ENCODE measurements around the gene APBA1. TPM values are rescaled to one million over a fixed set of nuclear protein-coding genes. Genes with fewer than 3 reads are reported as not detected.

APBA1 gene
- total and polyA plus RNA-seq, 2 of the 4 experiments (the other 2 are of a cell fraction): 3.8 to 5.1 TPM

- H3K56ac ChIP-seq (ENCODE audit: extremely low read depth, insufficient read depth, low read length): no peak overlapping the region
- H2BK20ac ChIP-seq (ENCODE audit: low read depth, low read length): no peak overlapping the region
- H3K27me3 ChIP-seq (ENCODE audit: control insufficient read depth, insufficient read depth, low read length): no peaks in the 10 kb centered on the region
- intact Hi-C loops (cut with micrococcal nuclease) (no loop called here), in situ Hi-C loops (cut with MboI; ENCODE audit: low sequenced_read_pairs) (no loop called here), dilution Hi-C loops (cut with HindIII; ENCODE audit: low sequenced_read_pairs, unreplicated experiment) (no loop called here)
- H3K36me3 ChIP-seq (ENCODE audit: control insufficient read depth, insufficient read depth, low read length): no peaks in the 10 kb centered on the region
- no peak overlapping the region for H2BK15ac ChIP-seq (ENCODE audit: low read depth, low read length)
- no peaks in the 10 kb centered on the region; the same call in 1 of the 2 replicates for H3K4me1 ChIP-seq (ENCODE audit: control insufficient read depth, insufficient read depth, low read length)
- no peak overlapping the region for H4K8ac ChIP-seq (ENCODE audit: low read depth in 2 of 2, low read length in 2 of 2)
- ATAC-seq (ENCODE audit: low read depth): no peak
- no TSS peak for BruUV-seq (replicated peaks)
- H4K20me1 ChIP-seq (ENCODE audit: insufficient read depth, low read length): no peaks in the 10 kb centered on the region
- no peak overlapping the region for H3K4me2 ChIP-seq (ENCODE audit: low read depth, low read length)
- H2BK5ac ChIP-seq (ENCODE audit: low read depth, low read length, poor library complexity, severe bottlenecking): no peak overlapping the region
- H3K4ac ChIP-seq (ENCODE audit: low read depth, low read length): no peak overlapping the region
- H3K14ac ChIP-seq (replicated peaks; ENCODE audit: low read depth, low read length): no peak overlapping the region
- H3K27ac ChIP-seq (ENCODE audit: insufficient read depth, low read length): no peak overlapping the region
- H2AFZ ChIP-seq (replicated peaks; ENCODE audit: low read length, poor library complexity): no peak overlapping the region
- no peak for DNase-seq
- no peak overlapping the region for H3K18ac ChIP-seq (ENCODE audit: low read depth, low read length)
- H3K9me3 ChIP-seq (ENCODE audit: control insufficient read depth, insufficient read depth, low read length): no peaks in the 10 kb centered on the region
- H3K9ac ChIP-seq (ENCODE audit: low read depth, low read length): no peak overlapping the region
- H3K79me1 ChIP-seq (ENCODE audit: low read depth in 1 of 2, low read length in 2 of 2): no peaks in the 10 kb centered on the region
- H4K91ac ChIP-seq (ENCODE audit: insufficient read depth, low read depth, low read length): no peak overlapping the region
- WGBS, 2 experiments (ENCODE audit: extremely low coverage in 2 of 2, insufficient read length in 1 of 2): no CpG with 5 or more reads among the region's 4 CpGs
- no peak overlapping the region for H2AK9ac ChIP-seq (replicated peaks; ENCODE audit: low read depth, low read length, poor library complexity)
- TF ChIP-seq RFX5 (IDR thresholded peaks at IDR 0.05; ENCODE audit: low read depth, low read length) (no peak), RAD21 (IDR thresholded peaks at IDR 0.05; ENCODE audit: low read length) (no peak), SMC3 (IDR thresholded peaks at IDR 0.05; ENCODE audit: low read depth, low read length) (no peak), MAFK (IDR thresholded peaks at IDR 0.05; ENCODE audit: low read depth, low read length) (no peak), MXI1 (IDR thresholded peaks at IDR 0.05; ENCODE audit: borderline replicate concordance, low read depth, low read length) (no peak), BHLHE40 (IDR thresholded peaks at IDR 0.05; ENCODE audit: low read depth, low read length) (no peak), RCOR1 (IDR thresholded peaks at IDR 0.05; ENCODE audit: insufficient replicate concordance, low read length) (no peak), CHD1 (IDR thresholded peaks at IDR 0.05; ENCODE audit: low read depth, low read length) (no peak), CEBPB (IDR thresholded peaks at IDR 0.05; ENCODE audit: low read depth, low read length) (no peak), NFE2L2 (IDR thresholded peaks at IDR 0.05; ENCODE audit: low read depth, low read length) (no peak), POLR2A (IDR thresholded peaks at IDR 0.05; ENCODE audit: low read depth, low read length) (no peak), MAZ (IDR thresholded peaks at IDR 0.05; ENCODE audit: borderline replicate concordance, low read depth, low read length) (no peak), FOS (IDR thresholded peaks at IDR 0.05; ENCODE audit: low read depth, low read length) (no peak), CTCF (conservative IDR thresholded peaks at IDR 0.05; ENCODE audit: low read depth, low read length) (no peak)
- TF ChIP-seq, protein P1, sequence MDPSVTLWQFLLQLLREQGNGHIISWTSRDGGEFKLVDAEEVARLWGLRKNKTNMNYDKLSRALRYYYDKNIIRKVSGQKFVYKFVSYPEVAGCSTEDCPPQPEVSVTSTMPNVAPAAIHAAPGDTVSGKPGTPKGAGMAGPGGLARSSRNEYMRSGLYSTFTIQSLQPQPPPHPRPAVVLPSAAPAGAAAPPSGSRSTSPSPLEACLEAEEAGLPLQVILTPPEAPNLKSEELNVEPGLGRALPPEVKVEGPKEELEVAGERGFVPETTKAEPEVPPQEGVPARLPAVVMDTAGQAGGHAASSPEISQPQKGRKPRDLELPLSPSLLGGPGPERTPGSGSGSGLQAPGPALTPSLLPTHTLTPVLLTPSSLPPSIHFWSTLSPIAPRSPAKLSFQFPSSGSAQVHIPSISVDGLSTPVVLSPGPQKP (IDR thresholded peaks at IDR 0.05; ENCODE audit: borderline replicate concordance, low read depth, low read length): no peak
- TF ChIP-seq, protein P2, sequence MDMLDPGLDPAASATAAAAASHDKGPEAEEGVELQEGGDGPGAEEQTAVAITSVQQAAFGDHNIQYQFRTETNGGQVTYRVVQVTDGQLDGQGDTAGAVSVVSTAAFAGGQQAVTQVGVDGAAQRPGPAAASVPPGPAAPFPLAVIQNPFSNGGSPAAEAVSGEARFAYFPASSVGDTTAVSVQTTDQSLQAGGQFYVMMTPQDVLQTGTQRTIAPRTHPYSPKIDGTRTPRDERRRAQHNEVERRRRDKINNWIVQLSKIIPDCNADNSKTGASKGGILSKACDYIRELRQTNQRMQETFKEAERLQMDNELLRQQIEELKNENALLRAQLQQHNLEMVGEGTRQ (IDR thresholded peaks at IDR 0.05; ENCODE audit: low read depth, low read length): no peak
- 0 out of 2 replicates have a peak, but pooled peaks cover 3% of the 10 kb centered on the region for H3K9me1 ChIP-seq (ENCODE audit: insufficient read depth, low read length)
- no peak overlapping the region for H3K23ac ChIP-seq (ENCODE audit: low read depth, low read length)
- H2AK5ac ChIP-seq (ENCODE audit: low read depth, low read length): no peak overlapping the region
- H3K4me3 ChIP-seq (ENCODE audit: insufficient read depth, low read depth, low read length): no peak overlapping the region
- H2BK120ac ChIP-seq (ENCODE audit: low read depth, low read length): no peak overlapping the region
- H4K5ac ChIP-seq (ENCODE audit: low read depth, low read length): no peak overlapping the region
- ChIA-PET POLR2A (ENCODE audit: unreplicated experiment) (no interaction called here), CTCF (no interaction called here)
These were observed 242.0 kb downstream of the APBA1 start for GRCh38 chr9:69430206-69430605.

Data from IMR-90 (cell line).